CD14-positive monocyte (primary cell): ENCODE measurements around the gene HYDIN. TPM values are rescaled to one million over a fixed set of nuclear protein-coding genes. Genes with fewer than 3 reads are reported as not detected.

Experiments
- DNase-seq, 3 donors: peaks; one replicate each; pipeline ENCODE4 v3.0.0-alpha.2; 2011 to 2022
- H2AFZ ChIP-seq: 2 replicates; pipeline ENCODE4 v1.6.0; 2012; ENCODE audit warnings: mild to moderate bottlenecking, low read depth, low read length, inconsistent platforms; ENCODE audit not compliant: insufficient read depth, poor library complexity, severe bottlenecking
- H3K27ac ChIP-seq, 2 donors: 1 replicate in 1 of 2; 2 replicates in 1 of 2; pipeline ENCODE4 v1.5.1; 2012 to 2013; ENCODE audit warnings: low read length in 2 of 2, control low read depth in 1 of 2, inconsistent platforms in 1 of 2, low read depth in 1 of 2, mild to moderate bottlenecking in 1 of 2
- H3K27me3 ChIP-seq, 2 donors: one replicate each; pipeline versions ENCODE4 v1.6.0 to v1.6.1; 2011 to 2013; ENCODE audit warnings: low read length in 2 of 2; ENCODE audit not compliant: control insufficient read depth in 2 of 2, insufficient read depth in 2 of 2
- H3K36me3 ChIP-seq, 2 donors: replicated peaks in 1 of 2; 1 replicate in 1 of 2; 2 replicates in 1 of 2; pipeline versions ENCODE4 v1.5.1 to v1.6.1; 2012 to 2013; ENCODE audit warnings: low read length in 2 of 2, control low read depth in 1 of 2, inconsistent platforms in 1 of 2, mild to moderate bottlenecking in 1 of 2; ENCODE audit not compliant: insufficient read depth in 2 of 2, control insufficient read depth in 1 of 2
- H3K4me1 ChIP-seq, 2 donors: 1 replicate in 1 of 2; 2 replicates in 1 of 2; pipeline versions ENCODE4 v1.5.1 to v1.6.1; 2012 to 2013; ENCODE audit warnings: low read length in 2 of 2, control low read depth in 1 of 2, inconsistent platforms in 1 of 2, mild to moderate bottlenecking in 1 of 2, moderate library complexity in 1 of 2; ENCODE audit not compliant: insufficient read depth in 2 of 2, control insufficient read depth in 1 of 2
- H3K4me2 ChIP-seq: replicated peaks from 2 replicates; pipeline ENCODE3; 2012; ENCODE audit warnings: low read length, moderate library complexity, mild to moderate bottlenecking; ENCODE audit not compliant: poor library complexity, severe bottlenecking; ENCODE audit errors: extremely low read depth
- H3K4me3 ChIP-seq, 3 experiments: fragments of 200-600 bp in 1 of 3; sonication (generic) in 1 of 3; replicated peaks in 1 of 3; 1 replicate in 2 of 3; 2 replicates in 1 of 3; pipeline ENCODE4 v1.5.1; 2011 to 2013; ENCODE audit warnings: low read length in 3 of 3, mild to moderate bottlenecking in 3 of 3, control low read depth in 2 of 3, low read depth in 2 of 3, inconsistent platforms in 1 of 3, moderate library complexity in 1 of 3
- H3K79me2 ChIP-seq: 2 replicates; pipeline ENCODE4 v1.6.0; 2012; ENCODE audit warnings: mild to moderate bottlenecking, control low read depth, inconsistent platforms, low read length, moderate library complexity; ENCODE audit not compliant: insufficient read depth
- H3K9ac ChIP-seq: 2 replicates; pipeline ENCODE4 v1.6.0; 2017; ENCODE audit warnings: low read length, mild to moderate bottlenecking; ENCODE audit not compliant: insufficient read depth, poor library complexity, severe bottlenecking
- H3K9me3 ChIP-seq, 2 donors: replicated peaks in 1 of 2; 1 replicate in 1 of 2; 2 replicates in 1 of 2; pipeline versions ENCODE4 v1.5.1 to v1.6.1; 2012 to 2013; ENCODE audit warnings: low read length in 2 of 2, control low read depth in 1 of 2; ENCODE audit not compliant: control insufficient read depth in 1 of 2, insufficient read depth in 1 of 2
- H4K20me1 ChIP-seq: 2 replicates; pipeline ENCODE4 v1.6.0; 2012; ENCODE audit warnings: mild to moderate bottlenecking, low read length, control low read depth, moderate library complexity; ENCODE audit not compliant: insufficient read depth
- H3K27ac Mint-ChIP-seq, 7 donors: one replicate each; pipeline ENCODE4 v1.8.0; 2020; ENCODE audit warnings: mild to moderate bottlenecking in 7 of 7, mixed read lengths in 7 of 7, moderate library complexity in 6 of 7, inconsistent platforms in 2 of 7
- H3K27me3 Mint-ChIP-seq, 3 donors: one replicate each; pipeline ENCODE4 v1.8.0; 2021 to 2022; ENCODE audit warnings: low read depth in 3 of 3, mild to moderate bottlenecking in 3 of 3, mixed read lengths in 3 of 3, moderate library complexity in 3 of 3, inconsistent platforms in 1 of 3
- H3K36me3 Mint-ChIP-seq, 2 donors: one replicate each; pipeline ENCODE4 v1.8.0; 2020; ENCODE audit warnings: mixed read lengths in 2 of 2, inconsistent platforms in 1 of 2, mild to moderate bottlenecking in 1 of 2
- H3K4me1 Mint-ChIP-seq: one replicate; pipeline ENCODE4 v1.8.0; 2020; ENCODE audit warnings: mild to moderate bottlenecking, mixed read lengths
- H3K4me3 Mint-ChIP-seq, 2 donors: one replicate each; pipeline ENCODE4 v1.8.0; 2020; ENCODE audit warnings: mild to moderate bottlenecking in 2 of 2, mixed read lengths in 2 of 2, moderate library complexity in 1 of 2
- H3K9me3 Mint-ChIP-seq, 7 donors: one replicate each; pipeline ENCODE4 v1.8.0; 2020 to 2022; ENCODE audit warnings: mixed read lengths in 7 of 7, mild to moderate bottlenecking in 6 of 7, moderate library complexity in 6 of 7, inconsistent platforms in 2 of 7
- WGBS: methylation state at CpG from one replicate; pipeline ENCODE4 v1.1.5; 2013; ENCODE audit warnings: missing lambda C conversion rate; ENCODE audit not compliant: insufficient coverage; 5-methylcytosine and 5-hydroxymethylcytosine counted together
- intact Hi-C, 2 donors: fragments of 100-400 bp; cut with micrococcal nuclease; formaldehyde crosslinking; loops; one replicate each; pipeline versions ENCODE4 v1.15.0 to v1.15.1; 2023
- polyA plus RNA-seq, 3 donors: library from polyadenylated mRNA; depleted of rRNA in 1 of 3; unstranded in 2 of 3; stranded (reverse) in 1 of 3; fragments of 300-500 nt in 2 of 3; fragments of >200 nt in 1 of 3; fragmentation: Illumina TruSeq in 2 of 3; gene quantifications; 1 replicate in 2 of 3; 2 replicates in 1 of 3; pipeline ENCODE4 v1.2.3, GENCODE V29; 2012 to 2021
- TF ChIP-seq, protein P1 (sequence below): fragments of 200-600 bp; IDR thresholded peaks from one replicate; pipeline ENCODE4 v1.8.0; 2022; ENCODE audit warnings: antibody characterized with exemption, mild to moderate bottlenecking

HYDIN gene
- polyA plus RNA-seq, 3 donors: not detected

DNA sequence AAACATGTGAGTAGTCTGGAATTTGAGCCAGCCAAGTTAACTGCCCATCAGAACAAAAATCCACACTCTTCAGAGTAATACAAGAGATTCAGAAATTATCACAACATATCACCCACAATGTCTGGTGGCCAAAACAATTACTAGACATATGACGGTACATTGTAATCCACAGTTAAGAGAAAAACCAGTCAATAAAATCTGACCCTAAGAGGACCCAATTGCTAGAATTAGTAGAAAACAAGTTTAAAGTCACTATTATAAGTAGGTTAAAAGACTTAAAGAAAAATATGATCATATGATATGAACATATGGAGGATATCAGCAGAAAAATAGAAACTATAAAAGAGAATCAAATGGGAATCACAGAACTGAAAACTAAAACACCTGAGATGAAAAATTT lies 42.9 kb upstream of the HYDIN start:
- Histone ChIP-seq H4K20me1 (no peaks in the 10 kb centered on the region), H3K36me3 (no peaks in the 10 kb centered on the region), H2AFZ (no peak overlapping the region), H3K27me3 (no peaks in the 10 kb centered on the region), H3K9ac (no peak overlapping the region), H3K4me1 (no peaks in the 10 kb centered on the region), H3K9me3 (peaks cover 0 to 12% of the 10 kb centered on the region in 2 donors), H3K79me2 (no peaks in the 10 kb centered on the region), H3K4me2 (no peak overlapping the region), H3K4me3 (no peak overlapping the region), H3K27ac (no peak overlapping the region)
- Mint-ChIP-seq H3K4me3 (no peak overlapping the region), H3K36me3 (no peaks in the 10 kb centered on the region), H3K27ac (no peak overlapping the region), H3K27me3 (peaks cover 0 to 8% (median 2%) of the 10 kb centered on the region in 3 donors), H3K4me1 (no peaks in the 10 kb centered on the region), H3K9me3 (peaks cover 4 to 25% (median 8%) of the 10 kb centered on the region in 7 donors)
- WGBS: no CpG with 5 or more reads among the region's 1 CpG
- TF ChIP-seq, protein P1, sequence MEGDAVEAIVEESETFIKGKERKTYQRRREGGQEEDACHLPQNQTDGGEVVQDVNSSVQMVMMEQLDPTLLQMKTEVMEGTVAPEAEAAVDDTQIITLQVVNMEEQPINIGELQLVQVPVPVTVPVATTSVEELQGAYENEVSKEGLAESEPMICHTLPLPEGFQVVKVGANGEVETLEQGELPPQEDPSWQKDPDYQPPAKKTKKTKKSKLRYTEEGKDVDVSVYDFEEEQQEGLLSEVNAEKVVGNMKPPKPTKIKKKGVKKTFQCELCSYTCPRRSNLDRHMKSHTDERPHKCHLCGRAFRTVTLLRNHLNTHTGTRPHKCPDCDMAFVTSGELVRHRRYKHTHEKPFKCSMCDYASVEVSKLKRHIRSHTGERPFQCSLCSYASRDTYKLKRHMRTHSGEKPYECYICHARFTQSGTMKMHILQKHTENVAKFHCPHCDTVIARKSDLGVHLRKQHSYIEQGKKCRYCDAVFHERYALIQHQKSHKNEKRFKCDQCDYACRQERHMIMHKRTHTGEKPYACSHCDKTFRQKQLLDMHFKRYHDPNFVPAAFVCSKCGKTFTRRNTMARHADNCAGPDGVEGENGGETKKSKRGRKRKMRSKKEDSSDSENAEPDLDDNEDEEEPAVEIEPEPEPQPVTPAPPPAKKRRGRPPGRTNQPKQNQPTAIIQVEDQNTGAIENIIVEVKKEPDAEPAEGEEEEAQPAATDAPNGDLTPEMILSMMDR: no peak
- intact Hi-C loops: no loop called here
- no peak for DNase-seq

DNA sequence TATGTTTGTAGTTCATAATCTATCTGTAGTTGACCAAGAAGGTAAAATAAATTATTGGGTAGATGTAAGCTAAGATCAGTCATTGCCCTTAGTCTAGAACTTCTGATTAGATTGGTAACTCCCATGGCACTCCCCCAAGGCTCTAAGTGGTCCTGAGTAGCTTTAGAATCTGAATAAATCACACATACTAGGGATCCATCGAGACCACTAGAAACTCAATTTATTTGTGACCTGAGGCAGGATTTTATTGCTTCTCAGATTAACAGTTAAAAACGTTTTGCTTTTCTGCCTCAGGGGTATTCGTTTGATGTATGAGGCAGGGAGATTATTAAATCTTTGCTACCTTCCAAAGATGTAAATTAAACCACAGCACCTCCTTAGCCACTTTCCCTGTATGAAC lies 33.8 kb upstream of the HYDIN start:
- Histone ChIP-seq H3K27me3 (no peaks in the 10 kb centered on the region), H3K9me3 (no peaks in the 10 kb centered on the region), H4K20me1 (no peaks in the 10 kb centered on the region), H3K4me2 (no peak overlapping the region), H3K79me2 (no peaks in the 10 kb centered on the region), H3K36me3 (no peaks in the 10 kb centered on the region), H3K4me1 (no peaks in the 10 kb centered on the region), H3K27ac (no peak overlapping the region), H3K4me3 (no peak overlapping the region), H3K9ac (no peak overlapping the region), H2AFZ (no peak overlapping the region)
- TF ChIP-seq, protein P1: no peak
- Mint-ChIP-seq H3K27me3 (peaks cover 2 to 4% (median 3%) of the 10 kb centered on the region in 3 donors), H3K4me1 (no peaks in the 10 kb centered on the region), H3K4me3 (no peak overlapping the region), H3K36me3 (no peaks in the 10 kb centered on the region), H3K27ac (no peak overlapping the region), H3K9me3 (peaks cover 0 to 5% (median 2%) of the 10 kb centered on the region in 7 donors)
- intact Hi-C loops: no loop called here
- no CpG with 5 or more reads among the region's 3 CpGs for WGBS
- no peak for DNase-seq
